Caco-2 (cell line): ENCODE results near the gene NOTCH1. TPM values are rescaled to one million over a fixed set of nuclear protein-coding genes. Genes with fewer than 3 reads are reported as not detected.
"Not testable (repeated sequence)": the region's sequence is repeated elsewhere in the genome, so short reads cannot be mapped to it uniquely, and the experiment has no call there.

ENCODE experiments used
- BruUV-seq: library from RNA; stranded (reverse); fragments of 400-500 nt; replicated peaks from 2 replicates; lab custom pipeline; 2021; lab: Mats Ljungman, UMichigan
- CTCF ChIA-PET: fragments of 300-600 bp; sonication (Branson Sonifier 250); formaldehyde crosslinking; loops from one replicate; lab custom pipeline; 2022; ENCODE audit warnings: antibody characterized with exemption; lab: Charles Lee
- POLR2A ChIA-PET: fragments of 300-600 bp; sonication (Branson Sonifier 250); formaldehyde crosslinking; loops from one replicate; lab custom pipeline; 2022; ENCODE audit warnings: antibody characterized with exemption; lab: Charles Lee
- DNase-seq, 2 experiments: peaks; one replicate each; pipeline versions ENCODE4 v3.0.0 to v3.0.0-alpha.2; 2020 to 2022
- H3K27me3 ChIP-seq: replicated peaks from 2 replicates; pipeline ENCODE4 v1.6.0; 2011; ENCODE audit warnings: low read length; ENCODE audit not compliant: control insufficient read depth, insufficient read depth
- H3K36me3 ChIP-seq: 2 replicates; pipeline ENCODE4 v1.5.1; 2011; ENCODE audit warnings: low read length; ENCODE audit not compliant: control insufficient read depth, insufficient read depth
- H3K4me1 ChIP-seq: fragments of 250-450 bp; sonication (Bioruptor Pico); 2 replicates; pipeline ENCODE4 v1.5.1; 2020; ENCODE audit warnings: mild to moderate bottlenecking
- H3K4me3 ChIP-seq: 2 replicates; pipeline ENCODE4 v1.5.1; 2011; ENCODE audit warnings: low read depth, mild to moderate bottlenecking, control low read depth, low read length
- H3K9me3 ChIP-seq: fragments of 250-450 bp; sonication (Bioruptor Pico); 2 replicates; pipeline ENCODE4 v1.5.1; 2020; ENCODE audit warnings: mild to moderate bottlenecking, moderate library complexity
- H3K27ac Mint-ChIP-seq: one replicate; pipeline ENCODE4 v1.8.0; 2022; ENCODE audit warnings: mixed read lengths; ENCODE audit not compliant: unreplicated experiment
- H3K27me3 Mint-ChIP-seq: one replicate; pipeline ENCODE4 v1.8.0; 2022; ENCODE audit warnings: mixed read lengths; ENCODE audit not compliant: insufficient read depth, unreplicated experiment
- H3K36me3 Mint-ChIP-seq: one replicate; pipeline ENCODE4 v1.8.0; 2022; ENCODE audit warnings: mild to moderate bottlenecking, mixed read lengths; ENCODE audit not compliant: insufficient read depth, unreplicated experiment
- H3K4me1 Mint-ChIP-seq: one replicate; pipeline ENCODE4 v1.8.0; 2022; ENCODE audit warnings: low read depth, mixed read lengths; ENCODE audit not compliant: unreplicated experiment
- H3K4me3 Mint-ChIP-seq: one replicate; pipeline ENCODE4 v1.8.0; 2022; ENCODE audit warnings: mild to moderate bottlenecking, moderate library complexity, mixed read lengths; ENCODE audit not compliant: unreplicated experiment
- H3K9me3 Mint-ChIP-seq: one replicate; pipeline ENCODE4 v1.8.0; 2022; ENCODE audit warnings: mixed read lengths; ENCODE audit not compliant: unreplicated experiment
- CTCF ChIP-seq, 2 experiments: fragments of 200-600 bp in 1 of 2; IDR thresholded peaks; 1 replicate in 1 of 2; 2 replicates in 1 of 2; pipeline versions ENCODE4 v1.5.1 to v1.8.0; 2011 to 2022; ENCODE audit warnings: antibody characterized with exemption in 1 of 2, control low read depth in 1 of 2, inconsistent platforms in 1 of 2, low read depth in 1 of 2, low read length in 1 of 2, mild to moderate bottlenecking in 1 of 2, moderate library complexity in 1 of 2; ENCODE audit not compliant: insufficient read depth in 1 of 2, severe bottlenecking in 1 of 2, unreplicated experiment in 1 of 2
- intact Hi-C: fragments of 100-400 bp; cut with micrococcal nuclease; formaldehyde crosslinking; loops from one replicate; pipeline ENCODE4 v1.10.0; 2022; ENCODE audit not compliant: unreplicated experiment
- total RNA-seq: library from RNA; stranded (reverse); gene quantifications from 2 replicates; pipeline ENCODE4 v1.2.3, GENCODE V29; 2022

The NOTCH1 gene
- total RNA-seq, 1 experiment from 2014 or later: 6.3 TPM

- no peaks in the 10 kb centered on the region for H3K27me3 Mint-ChIP-seq
- POLR2A ChIA-PET: no interaction called here
- no peaks in the 10 kb centered on the region for H3K27me3 ChIP-seq
- no TSS peak for BruUV-seq
- 0 out of 2 replicates have a peak, but pooled peaks cover 4% of the 10 kb centered on the region for H3K9me3 ChIP-seq
- H3K4me3 Mint-ChIP-seq: no peak overlapping the region
- CTCF ChIA-PET: no interaction called here
- no peak for TF ChIP-seq CTCF (IDR thresholded peaks at IDR 0.05; ENCODE audit: insufficient read depth in 1 of 2, low read depth in 1 of 2, low read length in 1 of 2, severe bottlenecking in 1 of 2, unreplicated experiment in 1 of 2)
- no peak overlapping the region for H3K4me3 ChIP-seq
- H3K9me3 Mint-ChIP-seq: no peaks in the 10 kb centered on the region
- intact Hi-C loops: no loop called here
- H3K27ac Mint-ChIP-seq: no peak overlapping the region
- peaks cover 6% of the 10 kb centered on the region for H3K4me1 Mint-ChIP-seq
- no peaks in the 10 kb centered on the region for H3K36me3 Mint-ChIP-seq
- H3K4me1 ChIP-seq: no peaks in the 10 kb centered on the region
- no peak for DNase-seq
- no peaks in the 10 kb centered on the region for H3K36me3 ChIP-seq
Observed at GRCh38 chr9:136584401-136584932, 38.6 kb upstream of the NOTCH1 start.

DNA sequence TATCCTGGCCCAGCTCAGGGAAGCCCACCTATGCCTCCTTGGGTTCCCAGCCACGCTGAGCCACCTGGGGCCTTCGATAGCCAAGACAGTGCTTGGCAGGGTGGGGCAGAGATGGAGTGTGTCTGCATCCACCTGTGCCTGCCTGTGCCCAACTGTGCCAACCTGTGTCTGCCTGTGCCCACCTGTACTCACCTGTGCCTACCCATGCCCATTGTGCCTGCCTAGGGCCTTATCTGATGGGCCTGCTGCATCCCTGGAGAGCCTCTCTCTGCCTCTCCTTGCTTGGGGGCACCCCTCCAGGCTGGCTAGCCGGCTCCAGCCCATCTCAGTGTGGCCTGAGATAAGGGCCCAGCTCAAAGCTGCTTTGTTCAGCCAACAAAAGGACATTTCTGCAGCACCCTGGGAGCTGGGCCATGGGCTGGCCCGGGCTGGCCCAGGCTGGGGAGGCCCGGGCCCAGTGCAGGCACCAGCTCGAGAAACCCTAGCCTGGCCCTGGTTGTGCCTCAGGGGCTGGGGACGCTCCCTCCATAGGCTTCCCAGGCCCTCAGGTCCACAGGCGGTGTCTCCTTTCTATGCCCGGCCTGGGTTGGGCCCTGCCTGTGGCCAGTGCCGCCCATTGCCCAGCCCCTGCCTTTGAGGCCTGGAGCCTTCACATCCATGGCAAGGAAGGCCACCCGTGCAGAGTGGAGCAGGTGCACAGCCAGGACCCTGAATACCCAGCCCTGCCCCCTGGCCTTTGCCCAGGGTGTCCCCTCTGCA lies 37.3 kb upstream of the NOTCH1 start:
- H3K9me3 ChIP-seq: 0 out of 2 replicates have a peak, but pooled peaks cover 4% of the 10 kb centered on the region
- DNase-seq: no peak
- H3K27me3 ChIP-seq: no peaks in the 10 kb centered on the region
- Mint-ChIP-seq H3K4me3 (no peak overlapping the region), H3K36me3 (no peaks in the 10 kb centered on the region), H3K4me1 (peaks cover 8% of the 10 kb centered on the region), H3K27me3 (no peaks in the 10 kb centered on the region), H3K27ac (no peak overlapping the region), H3K9me3 (no peaks in the 10 kb centered on the region)
- intact Hi-C loops: no loop called here
- no peak for TF ChIP-seq CTCF (IDR thresholded peaks at IDR 0.05; ENCODE audit: insufficient read depth in 1 of 2, low read depth in 1 of 2, low read length in 1 of 2, severe bottlenecking in 1 of 2, unreplicated experiment in 1 of 2)
- H3K36me3 ChIP-seq: no peaks in the 10 kb centered on the region
- H3K4me1 ChIP-seq: 0 out of 2 replicates have a peak, but pooled peaks cover 6% of the 10 kb centered on the region
- CTCF ChIA-PET: no interaction called here
- POLR2A ChIA-PET: no interaction called here
- BruUV-seq: no TSS peak
- no peak overlapping the region for H3K4me3 ChIP-seq

GRCh38 chr9:136581614-136582447 lies 36.0 kb upstream of the NOTCH1 start:
- intact Hi-C loops: no loop called here
- no peak for TF ChIP-seq CTCF (IDR thresholded peaks at IDR 0.05; ENCODE audit: insufficient read depth in 1 of 2, low read depth in 1 of 2, low read length in 1 of 2, severe bottlenecking in 1 of 2, unreplicated experiment in 1 of 2)
- BruUV-seq: no TSS peak
- peaks cover 8% of the 10 kb centered on the region for H3K4me1 Mint-ChIP-seq
- H3K4me3 ChIP-seq: no peak overlapping the region
- no peak overlapping the region for H3K27ac Mint-ChIP-seq
- H3K4me3 Mint-ChIP-seq: no peak overlapping the region
- no peaks in the 10 kb centered on the region for H3K36me3 ChIP-seq
- 0 out of 2 replicates have a peak, but pooled peaks cover 4% of the 10 kb centered on the region for H3K9me3 ChIP-seq
- no peaks in the 10 kb centered on the region for H3K27me3 ChIP-seq
- ChIA-PET POLR2A (no interaction called here), CTCF (no interaction called here)
- H3K9me3 Mint-ChIP-seq: no peaks in the 10 kb centered on the region
- DNase-seq: no peak
- no peaks in the 10 kb centered on the region for H3K27me3 Mint-ChIP-seq
- no peaks in the 10 kb centered on the region for H3K36me3 Mint-ChIP-seq
- H3K4me1 ChIP-seq: 0 out of 2 replicates have a peak, but pooled peaks cover 6% of the 10 kb centered on the region

- intact Hi-C loops, H3K27me3 Mint-ChIP-seq, H3K4me3 ChIP-seq, H3K27ac Mint-ChIP-seq, H3K9me3 Mint-ChIP-seq, H3K9me3 ChIP-seq, POLR2A ChIA-PET, H3K36me3 ChIP-seq, H3K4me1 ChIP-seq, BruUV-seq, DNase-seq, H3K4me1 Mint-ChIP-seq, H3K4me3 Mint-ChIP-seq, H3K27me3 ChIP-seq, H3K36me3 Mint-ChIP-seq: not testable (repeated sequence)
- CTCF ChIA-PET: interaction anchor here (0.8 kb wide), 1 partner anchor 47 kb away, joined by 7 read pairs; no protein-coding TSS in a partner anchor
Observed at GRCh38 chr9:136579650-136580219, 33.9 kb upstream of the NOTCH1 start.
